Trophoblast cell (in vitro differentiated cells and primary cell): ENCODE data around the gene IWS1.

Experiments
- DNase-seq, 2 donors: peaks; one replicate each; pipeline ENCODE4 v3.0.0-alpha.2; 2016
- H2AFZ ChIP-seq: 2 replicates; pipeline ENCODE4 v1.6.1; 2013; ENCODE audit warnings: low read length, moderate library complexity, mild to moderate bottlenecking; ENCODE audit not compliant: insufficient read depth, poor library complexity
- H2AK5ac ChIP-seq: 2 replicates; pipeline ENCODE4 v1.6.1; 2013; ENCODE audit warnings: mild to moderate bottlenecking, low read length
- H2BK120ac ChIP-seq: 2 replicates; pipeline ENCODE4 v1.6.1; 2013; ENCODE audit warnings: low read length, mild to moderate bottlenecking, moderate library complexity; ENCODE audit not compliant: insufficient read depth, poor library complexity
- H2BK12ac ChIP-seq: 2 replicates; pipeline ENCODE4 v1.6.1; 2013; ENCODE audit warnings: mild to moderate bottlenecking, low read length, moderate library complexity
- H2BK5ac ChIP-seq: 2 replicates; pipeline ENCODE4 v1.6.1; 2013; ENCODE audit warnings: low read length, low read depth, moderate library complexity, mild to moderate bottlenecking; ENCODE audit not compliant: poor library complexity
- H3K14ac ChIP-seq: 2 replicates; pipeline ENCODE4 v1.6.1; 2013; ENCODE audit warnings: mild to moderate bottlenecking, low read length
- H3K18ac ChIP-seq: 2 replicates; pipeline ENCODE4 v1.6.1; 2013; ENCODE audit warnings: mild to moderate bottlenecking, low read length
- H3K23ac ChIP-seq: 2 replicates; pipeline ENCODE4 v1.6.1; 2013; ENCODE audit warnings: low read length
- H3K27ac ChIP-seq: 2 replicates; pipeline ENCODE4 v1.5.1; 2013; ENCODE audit warnings: low read depth, mild to moderate bottlenecking, inconsistent platforms, low read length, moderate library complexity
- H3K27me3 ChIP-seq: 2 replicates; pipeline ENCODE4 v1.6.1; 2013; ENCODE audit warnings: inconsistent platforms, mild to moderate bottlenecking, low read length, moderate library complexity; ENCODE audit not compliant: insufficient read depth
- H3K36me3 ChIP-seq, 2 experiments: 1 replicate in 1 of 2; 2 replicates in 1 of 2; pipeline ENCODE4 v1.6.1; 2013; ENCODE audit warnings: low read length in 2 of 2, mild to moderate bottlenecking in 2 of 2, moderate library complexity in 1 of 2; ENCODE audit not compliant: insufficient read depth in 2 of 2, control insufficient read depth in 1 of 2
- H3K4ac ChIP-seq: 2 replicates; pipeline ENCODE4 v1.6.1; 2013; ENCODE audit warnings: low read depth, mild to moderate bottlenecking, low read length, moderate library complexity
- H3K4me1 ChIP-seq, 2 experiments: 1 replicate in 1 of 2; 2 replicates in 1 of 2; pipeline ENCODE4 v1.6.1; 2013; ENCODE audit warnings: low read length in 2 of 2, mild to moderate bottlenecking in 2 of 2, moderate library complexity in 1 of 2; ENCODE audit not compliant: insufficient read depth in 2 of 2, control insufficient read depth in 1 of 2
- H3K4me2 ChIP-seq: 2 replicates; pipeline ENCODE4 v1.6.1; 2013; ENCODE audit warnings: inconsistent platforms, mild to moderate bottlenecking, low read length, moderate library complexity
- H3K4me3 ChIP-seq: 2 replicates; pipeline ENCODE4 v1.5.1; 2013; ENCODE audit warnings: mild to moderate bottlenecking, low read depth, low read length, inconsistent platforms
- H3K79me1 ChIP-seq: one replicate; pipeline ENCODE4 v1.6.1; 2013; ENCODE audit warnings: low read length
- H3K79me2 ChIP-seq: 2 replicates; pipeline ENCODE4 v1.6.1; 2013; ENCODE audit warnings: low read length, mild to moderate bottlenecking; ENCODE audit not compliant: control insufficient read depth, insufficient read depth, poor library complexity
- H3K9ac ChIP-seq: 2 replicates; pipeline ENCODE4 v1.6.1; 2013; ENCODE audit warnings: mild to moderate bottlenecking, low read length
- H3K9me3 ChIP-seq: 2 replicates; pipeline ENCODE4 v1.6.1; 2013; ENCODE audit warnings: low read depth, mild to moderate bottlenecking, control low read depth, inconsistent platforms, low read length; ENCODE audit not compliant: insufficient read depth
- H4K12ac ChIP-seq: 2 replicates; pipeline ENCODE4 v1.6.1; 2013; ENCODE audit warnings: low read depth, mild to moderate bottlenecking, low read length, moderate library complexity
- H4K8ac ChIP-seq: 2 replicates; pipeline ENCODE4 v1.6.1; 2013; ENCODE audit warnings: low read depth, mild to moderate bottlenecking, low read length, moderate library complexity
- H4K91ac ChIP-seq: one replicate; pipeline ENCODE4 v1.6.1; 2013; ENCODE audit warnings: low read depth, mild to moderate bottlenecking, low read length, moderate library complexity
- WGBS: extraction: QIAGEN DNeasy Blood & Tissue Kit; methylation state at CpG from one replicate; pipeline ENCODE4 v1.1.7; 2013; ENCODE audit warnings: missing lambda C conversion rate; ENCODE audit not compliant: insufficient read length, insufficient coverage; ENCODE audit errors: extremely low coverage; 5-methylcytosine and 5-hydroxymethylcytosine counted together

Gene IWS1

DNA sequence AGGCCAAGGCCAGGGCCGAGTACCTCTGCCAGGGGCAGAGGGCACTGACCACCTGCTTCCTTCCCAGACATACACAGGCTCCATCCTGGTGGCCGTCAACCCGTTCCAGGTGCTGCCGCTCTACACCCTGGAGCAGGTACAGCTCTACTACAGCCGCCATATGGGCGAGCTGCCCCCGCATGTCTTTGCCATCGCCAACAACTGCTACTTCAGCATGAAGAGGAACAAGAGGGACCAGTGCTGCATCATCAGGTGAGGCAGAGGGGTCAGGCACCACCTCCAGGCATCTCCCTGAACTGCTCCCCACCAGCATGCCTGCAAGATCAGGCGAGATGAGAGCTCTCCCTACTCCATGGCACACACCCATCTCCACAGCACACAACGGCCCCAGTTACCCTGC lies 40.3 kb upstream of the IWS1 start:
- no peak for DNase-seq
- no peak overlapping the region for H3K27ac ChIP-seq
- no peak overlapping the region for H4K8ac ChIP-seq
- H3K9ac ChIP-seq: no peak overlapping the region
- no peak overlapping the region for H2AFZ ChIP-seq
- H4K12ac ChIP-seq: no peak overlapping the region
- no peak overlapping the region for H2AK5ac ChIP-seq
- H3K4me1 ChIP-seq: peaks cover 0 to 4% of the 10 kb centered on the region in 2 experiments
- no peaks in the 10 kb centered on the region for H3K79me2 ChIP-seq
- no peak overlapping the region for H2BK120ac ChIP-seq
- H3K4ac ChIP-seq: no peak overlapping the region
- H3K4me3 ChIP-seq: no peak overlapping the region
- no peaks in the 10 kb centered on the region for H3K27me3 ChIP-seq
- no peak overlapping the region for H3K23ac ChIP-seq
- no CpG with 5 or more reads among the region's 10 CpGs for WGBS
- H3K9me3 ChIP-seq: peaks cover 3% of the 10 kb centered on the region
- H2BK12ac ChIP-seq: no peak overlapping the region
- H3K36me3 ChIP-seq: no peaks in the 10 kb centered on the region
- no peak overlapping the region for H3K4me2 ChIP-seq
- H3K79me1 ChIP-seq: peaks cover 2% of the 10 kb centered on the region
- H3K18ac ChIP-seq: no peak overlapping the region
- no peak overlapping the region for H3K14ac ChIP-seq
- H2BK5ac ChIP-seq: no peak overlapping the region
- no peak overlapping the region for H4K91ac ChIP-seq

DNA sequence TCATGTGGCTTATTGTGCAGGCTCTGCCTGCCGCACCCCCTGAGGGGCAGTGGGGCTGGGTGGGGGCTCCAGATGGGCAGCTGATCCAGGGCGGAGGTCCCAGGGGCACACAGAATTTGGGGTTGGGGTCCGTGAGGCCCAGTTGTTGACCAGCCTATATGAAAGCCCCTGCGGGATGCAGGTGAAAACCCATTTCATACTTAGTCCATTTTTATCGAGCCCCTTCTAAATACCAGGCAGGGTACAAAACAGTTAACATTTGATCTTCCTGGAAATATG lies 39.8 kb upstream of the IWS1 start:
- Histone ChIP-seq H3K4me2 (no peak overlapping the region), H3K36me3 (no peaks in the 10 kb centered on the region), H3K79me2 (no peaks in the 10 kb centered on the region), H2AK5ac (no peak overlapping the region), H3K4ac (no peak overlapping the region), H4K12ac (no peak overlapping the region), H4K8ac (no peak overlapping the region), H3K4me3 (no peak overlapping the region), H4K91ac (no peak overlapping the region), H3K23ac (no peak overlapping the region), H3K18ac (no peak overlapping the region), H2BK120ac (no peak overlapping the region), H3K27me3 (no peaks in the 10 kb centered on the region), H3K79me1 (peaks cover 2% of the 10 kb centered on the region), H2AFZ (no peak overlapping the region), H2BK5ac (no peak overlapping the region), H3K4me1 (peaks cover 0 to 3% of the 10 kb centered on the region in 2 experiments), H3K9me3 (peaks cover 3% of the 10 kb centered on the region), H2BK12ac (no peak overlapping the region), H3K14ac (no peak overlapping the region), H3K9ac (no peak overlapping the region), H3K27ac (no peak overlapping the region)
- no CpG with 5 or more reads among the region's 5 CpGs for WGBS
- no peak for DNase-seq

DNA sequence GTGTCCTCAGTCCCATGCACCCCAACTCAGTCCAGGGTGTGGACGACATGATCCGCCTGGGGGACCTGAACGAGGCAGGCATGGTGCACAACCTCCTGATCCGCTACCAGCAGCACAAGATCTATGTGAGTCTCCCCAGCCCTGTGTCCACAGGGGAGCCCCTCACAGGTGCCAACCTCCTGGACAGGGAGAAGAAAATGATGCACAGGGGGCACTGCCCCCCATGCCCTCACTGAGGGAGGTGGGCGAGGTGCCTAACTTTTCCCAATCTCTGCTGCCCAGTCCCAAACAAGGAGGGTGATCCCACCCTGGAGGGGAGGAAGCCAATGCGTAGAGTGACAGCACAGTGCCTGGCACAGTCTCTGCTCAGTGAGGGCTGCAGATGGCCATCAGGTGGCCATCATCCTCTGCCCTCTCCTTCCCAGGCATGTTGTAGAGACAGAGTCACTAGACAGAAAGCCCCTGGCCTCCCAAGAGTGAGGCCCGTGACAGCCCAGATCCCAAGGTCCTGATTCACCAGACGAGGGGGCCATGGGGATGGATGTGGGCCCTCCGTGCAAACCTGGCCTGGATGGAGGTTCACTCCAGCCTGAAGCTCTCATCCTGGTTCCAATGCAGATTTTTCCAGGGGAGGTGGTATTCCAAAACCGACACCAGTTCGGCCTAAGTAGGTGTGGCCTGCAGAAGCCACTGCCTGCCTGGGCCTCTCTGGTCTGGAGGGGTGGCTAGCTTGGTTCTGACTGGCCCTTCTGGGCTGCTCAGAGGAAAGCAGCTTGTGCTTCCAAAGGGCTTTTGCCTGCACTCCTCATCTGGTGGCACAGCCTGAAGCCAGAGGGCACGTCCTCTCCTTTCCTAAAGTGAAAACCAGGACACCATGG lies 39.2 kb upstream of the IWS1 start:
- H3K4me3 ChIP-seq: no peak overlapping the region
- no peak overlapping the region for H3K4ac ChIP-seq
- no peak overlapping the region for H3K14ac ChIP-seq
- peaks cover 0 to 2% of the 10 kb centered on the region in 2 experiments for H3K4me1 ChIP-seq
- H4K12ac ChIP-seq: no peak overlapping the region
- no peak overlapping the region for H2BK5ac ChIP-seq
- H4K91ac ChIP-seq: peak overlapping the region; percentile 19
- H3K9me3 ChIP-seq: peaks cover 3% of the 10 kb centered on the region
- H3K4me2 ChIP-seq: no peak overlapping the region
- WGBS: no CpG with 5 or more reads among the region's 12 CpGs
- H3K9ac ChIP-seq: no peak overlapping the region
- DNase-seq: no peak
- H2BK120ac ChIP-seq: no peak overlapping the region
- no peak overlapping the region for H2AK5ac ChIP-seq
- H3K79me2 ChIP-seq: no peaks in the 10 kb centered on the region
- peaks cover 2% of the 10 kb centered on the region for H3K79me1 ChIP-seq
- no peak overlapping the region for H3K27ac ChIP-seq
- H3K27me3 ChIP-seq: no peaks in the 10 kb centered on the region
- no peak overlapping the region for H4K8ac ChIP-seq
- no peak overlapping the region for H3K18ac ChIP-seq
- H3K23ac ChIP-seq: no peak overlapping the region
- no peaks in the 10 kb centered on the region for H3K36me3 ChIP-seq
- H2BK12ac ChIP-seq: no peak overlapping the region
- H2AFZ ChIP-seq: no peak overlapping the region

DNA sequence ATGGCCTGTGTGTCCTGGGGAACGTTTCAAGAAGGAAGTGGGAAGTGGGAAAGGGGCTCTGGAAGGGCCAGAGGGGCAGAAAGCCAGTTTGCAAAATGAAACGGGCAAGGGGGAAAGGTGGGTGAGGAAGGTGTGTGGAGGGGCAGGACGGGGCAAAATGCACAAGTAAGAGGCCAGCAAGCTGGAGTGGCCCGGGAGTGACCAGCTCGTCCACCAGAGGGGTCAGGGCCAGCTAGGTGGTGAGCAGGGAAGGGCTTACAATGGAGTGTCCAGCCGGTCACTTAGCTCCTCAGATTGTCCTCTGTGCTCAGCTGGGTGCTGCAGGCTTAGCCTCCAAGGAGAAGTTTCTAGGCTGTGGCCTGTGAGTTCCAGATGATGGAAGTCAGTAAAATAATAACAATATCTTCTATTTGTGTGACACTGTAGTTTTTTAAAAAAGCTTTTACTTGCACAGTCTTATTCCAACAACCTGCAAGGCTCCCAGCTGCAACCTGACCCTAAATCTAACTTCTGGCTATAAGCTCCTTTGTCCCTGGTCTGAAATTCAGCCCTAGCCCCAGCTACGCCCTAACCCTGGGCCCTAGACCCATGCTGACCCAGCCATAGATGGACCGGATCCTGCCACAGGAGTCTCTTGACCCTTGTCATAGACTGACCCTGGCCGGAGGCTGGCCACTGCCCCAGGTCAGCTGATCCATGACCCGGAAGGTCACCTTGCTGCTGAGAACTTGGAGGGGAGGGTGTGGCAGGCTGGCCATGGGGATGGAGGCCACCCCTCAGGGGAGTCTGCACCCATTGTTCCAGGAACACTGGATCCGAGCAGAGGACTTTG lies 38.4 kb upstream of the IWS1 start:
- Histone ChIP-seq H2BK120ac (no peak overlapping the region), H3K27me3 (no peaks in the 10 kb centered on the region), H3K36me3 (no peaks in the 10 kb centered on the region), H3K79me1 (peaks cover 2% of the 10 kb centered on the region), H2BK12ac (no peak overlapping the region), H3K79me2 (no peaks in the 10 kb centered on the region), H4K8ac (no peak overlapping the region), H3K4me2 (no peak overlapping the region), H3K4ac (no peak overlapping the region), H2AK5ac (no peak overlapping the region), H3K4me3 (no peak overlapping the region), H3K23ac (no peak overlapping the region), H4K12ac (no peak overlapping the region), H2BK5ac (no peak overlapping the region), H3K9ac (no peak overlapping the region), H3K9me3 (peaks cover 3% of the 10 kb centered on the region), H4K91ac (peak overlapping the region; percentile 10), H2AFZ (no peak overlapping the region), H3K27ac (no peak overlapping the region), H3K14ac (no peak overlapping the region), H3K18ac (no peak overlapping the region), H3K4me1 (peaks cover 0 to 2% of the 10 kb centered on the region in 2 experiments)
- DNase-seq: no peak
- WGBS: no CpG with 5 or more reads among the region's 11 CpGs
